Measurements from ENCODE around the gene SH2D7. TPM values are rescaled to one million over a fixed set of nuclear protein-coding genes. Genes with fewer than 3 reads are reported as not detected.
A peak's percentile ranks its signal among the peaks of the same experiment; 100 is the strongest.

SH2D7 gene
- total RNA-seq, 1 experiment from 2014 or later: not detected

DNA sequence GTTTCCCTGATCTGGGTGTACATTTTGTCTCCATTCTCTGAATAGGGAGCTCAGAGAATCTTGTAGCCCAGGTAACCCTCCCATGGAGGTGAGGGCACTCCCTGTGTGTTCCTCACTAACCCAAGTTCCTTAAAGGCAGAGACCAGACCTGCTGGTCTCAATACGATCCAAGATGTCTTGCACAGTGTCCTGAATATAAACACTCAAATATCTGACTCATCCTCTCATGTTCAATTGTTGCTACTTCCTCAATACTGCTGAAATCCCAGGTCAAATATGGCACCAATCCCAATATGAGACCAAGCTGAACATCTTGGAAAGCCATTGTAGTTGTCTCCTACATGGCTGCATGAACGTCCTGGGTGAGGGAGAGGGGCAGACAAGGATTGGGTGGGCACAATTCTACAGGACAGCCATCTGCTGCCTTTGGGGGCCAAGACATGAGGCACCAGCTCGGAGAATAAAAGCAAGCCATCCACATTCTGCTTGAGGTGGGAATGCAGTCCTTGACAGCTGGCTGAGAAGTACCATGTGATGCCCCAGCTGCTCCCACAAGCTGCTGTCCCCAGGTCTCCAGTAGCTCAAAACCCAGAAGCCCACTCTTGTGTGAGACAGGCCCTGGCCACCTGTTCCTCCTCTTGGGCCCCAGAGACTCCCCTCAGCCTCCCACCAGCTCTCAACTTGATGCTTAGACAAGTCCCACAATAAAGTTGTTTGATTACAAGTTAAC lies 33.1 kb upstream of the SH2D7 start:
- H3K36me3 Mint-ChIP-seq (ENCODE audit: insufficient read depth, unreplicated experiment): no peaks in the 10 kb centered on the region

DNA sequence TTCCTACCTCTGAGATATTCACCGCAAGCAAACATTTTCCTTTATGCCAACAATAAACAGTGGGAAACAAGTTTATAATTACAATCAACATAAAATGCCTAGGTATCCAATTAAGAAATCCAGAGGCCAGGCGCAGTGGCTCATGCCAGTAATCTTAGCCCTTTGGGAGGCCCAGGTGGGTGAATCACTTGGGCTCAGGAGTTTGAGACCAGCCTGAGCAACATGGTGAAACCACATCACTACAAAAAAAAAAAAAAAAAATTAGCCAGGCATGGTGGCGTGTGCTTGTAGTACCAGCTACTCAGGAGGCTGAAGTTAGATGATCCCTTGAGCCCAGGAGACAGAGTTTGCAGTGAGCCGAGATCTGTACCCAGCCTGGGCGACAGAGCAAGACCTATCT lies 32.1 kb upstream of the SH2D7 start:
- Mint-ChIP-seq H3K36me3 (ENCODE audit: insufficient read depth, unreplicated experiment) (no peaks in the 10 kb centered on the region), H3K9me3 (ENCODE audit: unreplicated experiment) (no peaks in the 10 kb centered on the region), H3K4me1 (ENCODE audit: low read depth, unreplicated experiment) (peaks cover 15% of the 10 kb centered on the region), H3K27me3 (ENCODE audit: insufficient read depth, unreplicated experiment) (no peaks in the 10 kb centered on the region), H3K27ac (ENCODE audit: unreplicated experiment) (no peak overlapping the region), H3K4me3 (ENCODE audit: unreplicated experiment) (no peak overlapping the region)
- TF ChIP-seq, protein P1, sequence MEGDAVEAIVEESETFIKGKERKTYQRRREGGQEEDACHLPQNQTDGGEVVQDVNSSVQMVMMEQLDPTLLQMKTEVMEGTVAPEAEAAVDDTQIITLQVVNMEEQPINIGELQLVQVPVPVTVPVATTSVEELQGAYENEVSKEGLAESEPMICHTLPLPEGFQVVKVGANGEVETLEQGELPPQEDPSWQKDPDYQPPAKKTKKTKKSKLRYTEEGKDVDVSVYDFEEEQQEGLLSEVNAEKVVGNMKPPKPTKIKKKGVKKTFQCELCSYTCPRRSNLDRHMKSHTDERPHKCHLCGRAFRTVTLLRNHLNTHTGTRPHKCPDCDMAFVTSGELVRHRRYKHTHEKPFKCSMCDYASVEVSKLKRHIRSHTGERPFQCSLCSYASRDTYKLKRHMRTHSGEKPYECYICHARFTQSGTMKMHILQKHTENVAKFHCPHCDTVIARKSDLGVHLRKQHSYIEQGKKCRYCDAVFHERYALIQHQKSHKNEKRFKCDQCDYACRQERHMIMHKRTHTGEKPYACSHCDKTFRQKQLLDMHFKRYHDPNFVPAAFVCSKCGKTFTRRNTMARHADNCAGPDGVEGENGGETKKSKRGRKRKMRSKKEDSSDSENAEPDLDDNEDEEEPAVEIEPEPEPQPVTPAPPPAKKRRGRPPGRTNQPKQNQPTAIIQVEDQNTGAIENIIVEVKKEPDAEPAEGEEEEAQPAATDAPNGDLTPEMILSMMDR (IDR thresholded peaks at IDR 0.05; ENCODE audit: insufficient read depth in 1 of 2, low read depth in 1 of 2, low read length in 1 of 2, severe bottlenecking in 1 of 2, unreplicated experiment in 1 of 2): no peak
- no peak overlapping the region for H3K4me3 ChIP-seq (ENCODE audit: low read depth, low read length)
- CTCF ChIA-PET: no interaction called here
- DNase-seq: no peak
- no TSS peak for BruUV-seq (replicated peaks)
- H3K27me3 ChIP-seq (replicated peaks; ENCODE audit: control insufficient read depth, insufficient read depth, low read length): no peaks in the 10 kb centered on the region
- H3K36me3 ChIP-seq (ENCODE audit: control insufficient read depth, insufficient read depth, low read length): no peaks in the 10 kb centered on the region
- no peaks in the 10 kb centered on the region for H3K9me3 ChIP-seq
- H3K4me1 ChIP-seq: peaks cover 23% of the 10 kb centered on the region
- POLR2A ChIA-PET: no interaction called here
- intact Hi-C loops (cut with micrococcal nuclease; ENCODE audit: unreplicated experiment): no loop called here

More for the DNA sequence above, 33.1 kb upstream of the SH2D7 start:
- no peak for DNase-seq
- intact Hi-C loops (cut with micrococcal nuclease; ENCODE audit: unreplicated experiment): no loop called here
- CTCF ChIA-PET: no interaction called here
- Histone ChIP-seq H3K9me3 (no peaks in the 10 kb centered on the region), H3K36me3 (ENCODE audit: control insufficient read depth, insufficient read depth, low read length) (no peaks in the 10 kb centered on the region), H3K27me3 (replicated peaks; ENCODE audit: control insufficient read depth, insufficient read depth, low read length) (no peaks in the 10 kb centered on the region), H3K4me1 (peaks cover 18% of the 10 kb centered on the region), H3K4me3 (ENCODE audit: low read depth, low read length) (no peak overlapping the region)
- POLR2A ChIA-PET: no interaction called here
- TF ChIP-seq, protein P1 (IDR thresholded peaks at IDR 0.05; ENCODE audit: insufficient read depth in 1 of 2, low read depth in 1 of 2, low read length in 1 of 2, severe bottlenecking in 1 of 2, unreplicated experiment in 1 of 2): no peak
- Mint-ChIP-seq H3K27ac (ENCODE audit: unreplicated experiment) (peak overlapping the region; percentile 40), H3K4me1 (ENCODE audit: low read depth, unreplicated experiment) (peaks cover 18% of the 10 kb centered on the region), H3K27me3 (ENCODE audit: insufficient read depth, unreplicated experiment) (no peaks in the 10 kb centered on the region), H3K9me3 (ENCODE audit: unreplicated experiment) (no peaks in the 10 kb centered on the region), H3K4me3 (ENCODE audit: unreplicated experiment) (no peak overlapping the region)
- BruUV-seq (replicated peaks): no TSS peak

DNA sequence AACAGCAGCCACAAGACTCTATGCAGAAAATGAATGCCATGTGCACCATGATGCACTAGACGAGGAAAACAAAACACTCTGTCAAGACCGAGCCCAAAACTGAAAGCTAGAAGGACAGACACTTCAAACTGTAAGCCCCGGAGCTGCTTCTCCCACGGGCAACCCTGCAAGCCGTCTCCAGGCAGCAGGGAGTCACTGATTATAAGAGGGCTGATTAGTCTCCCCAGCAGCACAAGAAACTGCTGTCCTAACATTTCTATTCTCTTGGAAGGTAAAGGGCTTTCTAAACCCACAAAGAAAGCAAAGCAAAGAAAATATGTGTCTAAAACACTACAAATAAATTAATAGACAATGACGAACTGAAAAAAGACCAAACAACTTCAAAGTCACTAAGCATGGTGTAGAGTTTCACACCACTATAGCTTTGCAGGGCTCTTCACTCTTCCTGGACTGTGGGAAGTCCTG lies 30.4 kb upstream of the SH2D7 start:
- DNase-seq: no peak
- H3K36me3 Mint-ChIP-seq (ENCODE audit: insufficient read depth, unreplicated experiment): no peaks in the 10 kb centered on the region
- TF ChIP-seq, protein P1 (IDR thresholded peaks at IDR 0.05; ENCODE audit: insufficient read depth in 1 of 2, low read depth in 1 of 2, low read length in 1 of 2, severe bottlenecking in 1 of 2, unreplicated experiment in 1 of 2): no peak
- no peak overlapping the region for H3K4me3 Mint-ChIP-seq (ENCODE audit: unreplicated experiment)
- no peak overlapping the region for H3K27ac Mint-ChIP-seq (ENCODE audit: unreplicated experiment)
- Histone ChIP-seq H3K4me3 (ENCODE audit: low read depth, low read length) (no peak overlapping the region), H3K27me3 (replicated peaks; ENCODE audit: control insufficient read depth, insufficient read depth, low read length) (no peaks in the 10 kb centered on the region), H3K36me3 (ENCODE audit: control insufficient read depth, insufficient read depth, low read length) (no peaks in the 10 kb centered on the region), H3K4me1 (peaks cover 16% of the 10 kb centered on the region), H3K9me3 (no peaks in the 10 kb centered on the region)
- H3K4me1 Mint-ChIP-seq (ENCODE audit: low read depth, unreplicated experiment): no peaks in the 10 kb centered on the region
- intact Hi-C loops (cut with micrococcal nuclease; ENCODE audit: unreplicated experiment): no loop called here
- ChIA-PET POLR2A (no interaction called here), CTCF (no interaction called here)
- BruUV-seq (replicated peaks): no TSS peak
- no peaks in the 10 kb centered on the region for H3K9me3 Mint-ChIP-seq (ENCODE audit: unreplicated experiment)
- H3K27me3 Mint-ChIP-seq (ENCODE audit: insufficient read depth, unreplicated experiment): no peaks in the 10 kb centered on the region

All from Caco-2 (cell line).